NOMO-1 treated with DMSO at 0.1 percent for 48 hours (cell line): ENCODE results near the gene NBEAL2.

Experiments
- DNase-seq: peaks from one replicate; lab custom pipeline; 2025; ENCODE audit not compliant: unreplicated experiment; lab: John Stamatoyannopoulos, UW

The NBEAL2 gene

DNA sequence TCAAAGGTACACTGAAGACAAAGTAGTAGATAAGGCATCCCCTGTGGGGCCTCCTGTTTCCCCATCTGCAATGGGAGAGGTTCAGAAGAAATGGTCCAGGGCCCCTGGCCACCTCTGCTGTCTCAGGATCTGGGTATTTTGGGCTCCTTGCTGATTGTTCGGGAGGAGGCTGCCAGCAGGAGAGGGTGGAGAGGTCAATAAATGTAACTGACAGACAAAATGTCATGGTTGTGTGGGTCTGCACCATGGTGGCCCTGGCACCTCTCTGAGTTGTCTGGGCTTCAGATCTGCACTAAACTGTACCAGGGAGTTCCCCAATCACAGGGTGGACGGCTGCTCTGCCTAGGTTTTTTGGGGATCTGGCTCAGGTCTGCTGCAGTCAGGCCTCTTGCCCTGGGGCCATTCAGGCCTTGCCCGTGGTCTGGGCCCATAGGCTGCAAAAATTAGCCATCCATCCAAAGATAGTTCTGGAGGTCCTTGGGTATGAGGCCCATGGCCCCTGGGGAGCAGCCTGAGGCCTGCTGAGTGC lies 7.4 kb downstream of the NBEAL2 start:
- DNase-seq, result no peak

DNA sequence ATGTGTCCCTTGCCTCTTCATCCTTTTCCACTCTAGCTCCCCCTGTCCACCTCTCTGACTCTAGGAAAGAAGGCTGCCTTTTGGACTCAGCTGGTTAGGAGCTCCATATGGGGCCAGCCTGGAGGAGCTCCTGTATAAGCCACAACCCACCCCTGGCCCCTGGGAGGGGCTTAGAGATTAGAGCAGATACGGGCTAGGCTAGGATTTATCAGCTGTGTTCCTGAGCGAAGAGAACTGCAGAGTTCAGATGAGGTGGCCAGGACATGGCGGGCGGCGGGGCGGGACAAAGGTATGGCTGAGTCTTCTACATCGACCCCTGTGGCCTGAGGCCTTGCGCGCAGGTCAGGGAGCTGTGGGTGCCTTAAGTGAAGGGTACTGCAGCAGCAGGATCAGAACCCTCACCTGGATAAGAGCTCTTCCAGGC lies 7.9 kb downstream of the NBEAL2 start:
- no peak for DNase-seq

DNA sequence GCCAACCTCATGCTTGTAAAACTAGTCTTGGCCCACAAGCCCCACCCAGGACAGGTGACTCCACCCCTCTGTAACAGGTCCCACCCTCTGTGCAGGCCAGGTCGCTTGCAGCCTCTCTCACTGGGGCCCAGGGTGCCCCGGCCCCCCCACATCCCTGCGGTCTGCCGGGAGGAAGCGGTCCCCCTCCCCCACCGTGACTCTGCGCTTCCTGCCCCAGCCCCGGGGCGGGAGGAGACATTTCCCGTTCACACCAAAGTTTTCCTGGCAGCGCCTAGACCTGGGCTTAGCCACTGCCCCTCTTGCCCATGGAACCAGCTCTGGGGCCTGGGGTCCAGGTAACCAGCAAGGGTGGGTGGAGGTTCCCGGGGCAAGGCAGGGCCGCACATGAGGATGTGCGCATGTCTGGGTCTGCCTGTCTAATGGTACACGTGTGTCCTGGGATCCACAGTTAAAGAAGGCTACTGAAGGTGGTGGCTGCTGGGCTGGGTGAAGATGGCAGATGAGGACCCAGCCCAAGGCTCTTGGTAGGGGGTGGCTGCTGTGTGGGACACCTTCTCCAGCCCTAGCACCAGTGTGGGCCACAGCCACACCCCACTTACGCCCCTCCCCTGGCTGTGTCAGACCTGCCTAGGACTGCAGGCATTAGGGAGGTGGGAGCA lies 8.4 kb downstream of the NBEAL2 start:
- peak; percentile 82 for DNase-seq

DNA sequence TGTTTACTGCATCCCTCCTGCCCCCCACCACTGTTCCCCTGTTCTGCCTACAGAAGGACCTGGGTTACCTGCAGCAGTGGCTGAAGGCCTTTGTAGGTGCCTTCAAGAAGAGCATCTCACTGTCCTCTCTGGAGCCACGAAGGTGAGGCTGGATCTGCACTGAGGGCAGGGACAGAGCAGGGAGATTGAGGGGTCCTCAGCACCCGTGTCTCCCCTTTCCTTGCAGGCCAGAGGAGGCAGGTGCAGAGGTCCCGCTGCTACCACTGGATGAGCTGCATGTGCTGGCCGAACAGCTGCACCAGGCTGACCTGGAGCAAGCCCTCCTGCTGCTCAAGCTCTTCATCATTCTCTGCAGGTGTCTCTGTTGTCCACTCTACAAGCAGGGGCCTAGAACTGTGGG lies 9.2 kb downstream of the NBEAL2 start:
- DNase-seq, result no peak

DNA sequence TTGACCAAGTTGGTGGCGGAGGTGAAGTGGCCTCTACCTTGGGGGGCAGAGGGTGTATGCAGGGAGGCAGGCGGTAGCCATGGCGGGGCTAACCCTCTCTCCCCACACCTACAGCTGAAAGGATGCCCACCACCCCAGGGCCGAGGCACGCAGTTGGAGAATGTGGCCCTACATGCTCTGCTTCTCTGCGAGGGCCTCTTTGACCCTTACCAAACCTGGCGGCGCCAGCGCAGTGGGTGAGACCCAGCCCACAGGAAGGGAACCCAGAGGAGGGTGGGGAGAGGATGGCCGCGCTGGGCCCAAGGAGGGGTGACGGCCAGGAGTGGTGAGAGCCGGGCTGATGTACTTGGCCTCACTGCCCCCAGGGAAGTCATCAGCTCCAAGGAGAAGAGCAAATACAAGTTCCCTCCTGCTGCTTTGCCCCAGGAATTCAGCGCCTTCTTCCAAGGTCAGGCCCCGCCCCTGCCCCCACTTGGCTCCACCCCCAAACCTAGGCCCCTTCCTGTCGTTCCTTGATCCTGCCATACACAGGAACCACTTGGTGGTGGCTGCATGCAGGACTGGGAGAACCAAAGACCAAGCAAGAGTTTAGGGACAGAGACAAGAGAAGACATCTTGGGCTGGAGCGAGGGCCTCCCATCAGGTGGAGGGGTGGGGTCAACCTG lies 9.8 kb downstream of the NBEAL2 start:
- DNase-seq, result no peak

DNA sequence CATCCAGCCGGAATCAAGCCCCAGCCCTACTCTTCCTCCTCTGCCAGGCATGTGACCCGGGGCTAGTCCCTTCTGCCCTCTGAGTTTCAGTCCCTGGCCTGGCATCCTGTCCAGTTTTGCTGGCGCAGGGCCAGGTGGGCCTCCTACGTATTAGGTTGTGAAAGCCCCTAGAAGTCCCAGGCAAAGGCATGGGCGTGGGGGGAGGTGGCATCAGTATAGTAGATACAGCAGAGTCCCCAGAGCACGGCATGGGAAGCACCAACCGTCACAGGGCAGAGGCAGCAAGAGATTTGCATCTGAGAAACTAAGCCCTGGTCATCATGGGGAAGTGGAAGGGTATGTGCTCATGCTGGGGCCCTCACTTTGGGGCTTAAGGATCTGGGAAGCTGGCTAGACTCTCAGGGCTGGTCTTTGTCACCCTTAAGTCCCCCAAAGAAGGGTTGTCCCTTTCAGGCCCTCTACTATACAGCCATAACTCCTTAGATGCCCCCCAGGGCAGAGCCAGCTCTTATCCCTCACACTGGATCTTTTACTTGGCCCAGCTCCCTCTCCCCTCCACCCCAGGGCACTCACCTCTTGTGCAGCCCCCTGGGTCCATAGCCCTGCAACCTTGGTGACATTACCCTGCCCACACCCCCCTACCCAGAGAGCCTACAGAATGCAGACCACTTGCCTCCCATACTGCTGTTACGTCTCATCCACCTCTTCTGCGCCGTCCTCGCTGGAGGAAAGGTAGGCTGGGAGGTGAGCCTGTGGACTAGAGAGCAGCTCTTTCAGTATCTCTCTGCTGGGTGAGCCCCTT lies 11.3 kb downstream of the NBEAL2 start:
- DNase-seq, result peak; percentile 63

DNA sequence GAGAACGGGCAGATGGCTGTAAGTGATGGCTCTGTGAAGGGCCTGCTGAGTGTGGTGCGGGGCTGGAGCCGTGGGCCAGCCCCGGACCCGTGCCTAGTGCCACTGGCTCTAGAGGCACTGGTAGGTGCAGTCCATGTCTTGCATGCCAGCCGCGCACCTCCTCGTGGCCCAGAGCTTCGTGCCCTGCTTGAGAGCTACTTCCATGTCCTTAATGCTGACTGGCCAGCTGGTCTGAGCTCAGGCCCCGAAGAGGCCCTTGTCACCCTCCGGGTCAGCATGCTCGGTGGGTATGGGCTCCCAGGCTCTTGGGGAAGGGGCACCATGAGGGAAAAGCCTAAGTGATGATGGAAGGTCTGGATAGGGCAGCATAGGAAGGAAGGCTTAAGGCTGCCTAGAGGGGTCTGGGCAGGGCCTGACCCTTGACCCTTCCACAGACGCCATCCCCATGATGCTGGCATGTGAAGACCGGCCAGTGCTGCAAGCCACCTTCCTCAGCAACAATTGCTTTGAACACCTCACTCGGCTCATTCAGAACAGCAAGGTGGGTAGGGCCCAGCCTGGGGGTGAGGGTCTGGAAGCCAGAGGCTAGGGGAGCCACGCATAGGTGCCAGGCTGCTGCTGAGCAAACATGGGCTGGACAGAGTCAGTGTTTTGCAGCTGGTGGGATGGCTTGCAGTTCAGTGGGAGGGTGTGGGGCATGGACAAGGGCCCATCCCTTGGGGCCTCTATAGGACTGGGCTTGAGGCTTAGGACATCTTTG lies 12.1 kb downstream of the NBEAL2 start:
- DNase-seq, result no peak

DNA sequence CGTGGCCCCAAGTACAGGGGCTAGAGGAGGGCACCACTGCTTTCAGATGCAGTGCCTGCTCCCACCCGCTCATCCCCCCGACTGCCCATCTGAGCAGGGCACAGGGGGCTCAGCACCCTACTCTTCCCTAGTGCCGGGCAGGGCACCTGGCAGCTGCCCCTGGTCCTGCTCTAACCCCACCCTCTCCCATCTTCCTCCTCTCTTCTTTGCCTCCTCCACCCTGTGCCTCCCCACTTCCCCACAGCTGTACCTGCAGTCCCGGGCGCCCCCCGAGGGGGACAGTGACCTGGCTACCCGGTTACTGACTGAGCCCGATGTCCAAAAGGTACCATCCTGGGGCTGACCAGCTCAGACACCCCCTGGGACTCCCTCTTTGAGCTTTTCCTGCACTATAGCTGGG lies 12.8 kb downstream of the NBEAL2 start:
- DNase-seq, result no peak

DNA sequence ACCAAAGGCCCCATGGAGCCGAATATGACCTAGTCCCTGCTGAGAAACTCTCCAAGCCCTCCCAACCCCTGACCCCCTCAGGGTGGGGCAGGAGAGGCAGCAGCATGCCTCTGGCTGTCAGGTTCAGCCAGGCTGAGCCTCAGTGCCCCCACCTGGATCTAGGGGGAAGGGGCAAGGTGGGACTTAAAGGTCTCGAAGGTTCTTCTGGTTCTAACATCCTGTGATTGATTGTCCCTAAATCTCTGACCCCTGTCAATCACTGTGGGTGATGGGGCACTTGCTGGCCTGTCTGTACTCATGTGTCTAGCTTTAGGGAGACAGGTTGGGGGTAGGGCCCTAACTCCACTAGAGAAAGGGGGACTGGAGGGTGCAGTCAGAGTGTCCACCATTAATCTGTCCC lies 13.8 kb downstream of the NBEAL2 start:
- DNase-seq, result no peak

DNA sequence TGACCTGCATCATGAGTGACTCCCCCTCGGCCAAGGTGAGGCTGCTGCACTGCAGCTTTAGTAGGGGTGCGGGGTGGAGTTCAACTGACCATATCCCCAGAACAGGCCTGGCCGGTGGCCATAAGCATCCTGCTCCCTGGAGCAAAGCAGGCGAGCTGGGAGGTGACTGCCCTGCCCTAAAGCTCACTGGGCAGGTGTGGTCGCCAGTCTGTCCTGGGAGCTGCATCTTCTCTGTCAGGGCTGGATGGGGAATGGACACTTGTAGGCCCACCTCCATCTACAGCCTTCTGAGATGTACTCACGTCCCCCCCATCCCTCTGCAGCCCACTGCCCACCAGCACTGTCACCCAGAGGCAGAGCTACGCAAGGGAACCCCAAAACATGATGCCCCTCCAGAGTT lies 14.5 kb downstream of the NBEAL2 start:
- no peak for DNase-seq

DNA sequence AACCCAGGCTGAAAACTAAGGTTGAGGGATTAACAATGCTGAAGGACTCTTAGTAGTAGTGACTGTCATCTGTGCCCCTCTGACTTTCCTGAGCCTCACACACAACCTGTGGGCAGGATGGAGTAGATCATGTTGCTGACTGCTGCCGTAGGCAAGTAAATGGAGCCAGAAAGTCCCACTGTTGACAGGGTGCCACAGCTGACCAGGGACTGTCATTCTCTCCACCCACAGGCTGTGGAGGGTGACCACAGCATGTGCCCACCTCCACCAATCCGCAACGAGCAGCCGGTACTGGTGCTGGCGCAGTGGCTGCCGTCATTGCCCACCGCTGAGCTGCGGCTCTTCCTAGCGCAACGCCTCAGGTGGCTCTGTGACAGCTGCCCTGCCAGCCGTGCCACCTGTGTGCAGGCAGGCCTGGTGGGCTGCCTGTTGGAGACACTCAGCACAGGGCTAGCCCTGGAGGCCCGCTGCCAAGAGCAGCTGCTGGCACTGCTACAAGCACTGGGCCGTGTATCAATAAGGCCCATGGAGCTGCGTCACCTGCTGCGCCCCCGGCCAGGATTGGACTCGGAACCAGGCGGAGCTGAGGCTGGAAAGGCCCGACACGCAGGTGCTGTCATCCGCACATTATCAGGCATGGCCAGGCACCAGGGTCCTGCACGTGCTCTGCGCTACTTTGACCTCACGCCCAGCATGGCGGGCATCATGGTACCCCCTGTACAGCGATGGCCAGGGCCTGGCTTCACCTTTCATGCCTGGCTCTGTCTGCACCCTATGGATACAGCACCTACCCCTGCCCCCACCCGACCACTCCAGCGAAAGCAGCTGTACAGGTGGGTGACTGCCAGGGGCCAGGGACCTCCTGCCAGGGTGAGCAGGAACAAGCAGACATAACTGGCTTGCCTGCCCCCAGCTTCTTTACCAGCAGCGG lies 15.6 kb downstream of the NBEAL2 start:
- no peak for DNase-seq

DNA sequence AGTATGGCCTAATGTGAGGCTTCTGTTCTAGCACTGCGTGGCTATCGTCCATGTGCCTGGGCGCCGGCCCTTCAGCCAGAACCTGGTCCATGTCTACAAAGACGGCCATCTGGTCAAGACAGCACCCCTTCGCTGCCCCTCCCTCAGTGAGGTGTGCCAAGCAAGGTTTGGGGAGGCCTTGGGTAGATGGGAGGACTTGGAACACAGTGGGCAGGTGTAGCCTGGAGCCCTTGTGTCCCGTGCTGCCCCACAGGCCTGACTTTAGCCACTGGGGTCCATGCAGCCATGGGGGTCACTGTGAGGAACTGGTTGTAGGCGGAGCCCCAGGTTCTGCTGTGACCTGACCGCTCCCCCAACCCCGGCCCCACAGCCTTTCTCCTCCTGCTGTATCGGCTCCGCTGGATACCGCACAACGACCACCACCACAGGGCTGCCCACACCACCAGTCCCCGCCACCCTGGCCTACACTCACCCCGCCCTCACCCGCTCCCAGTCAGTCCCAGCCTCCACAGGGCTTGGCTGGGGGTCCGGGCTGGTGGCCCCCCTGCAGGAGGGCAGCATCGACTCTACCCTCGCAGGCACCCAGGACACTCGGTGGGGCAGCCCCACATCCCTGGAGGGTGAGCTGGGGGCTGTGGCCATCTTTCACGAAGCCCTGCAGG lies 16.6 kb downstream of the NBEAL2 start:
- no peak for DNase-seq

DNA sequence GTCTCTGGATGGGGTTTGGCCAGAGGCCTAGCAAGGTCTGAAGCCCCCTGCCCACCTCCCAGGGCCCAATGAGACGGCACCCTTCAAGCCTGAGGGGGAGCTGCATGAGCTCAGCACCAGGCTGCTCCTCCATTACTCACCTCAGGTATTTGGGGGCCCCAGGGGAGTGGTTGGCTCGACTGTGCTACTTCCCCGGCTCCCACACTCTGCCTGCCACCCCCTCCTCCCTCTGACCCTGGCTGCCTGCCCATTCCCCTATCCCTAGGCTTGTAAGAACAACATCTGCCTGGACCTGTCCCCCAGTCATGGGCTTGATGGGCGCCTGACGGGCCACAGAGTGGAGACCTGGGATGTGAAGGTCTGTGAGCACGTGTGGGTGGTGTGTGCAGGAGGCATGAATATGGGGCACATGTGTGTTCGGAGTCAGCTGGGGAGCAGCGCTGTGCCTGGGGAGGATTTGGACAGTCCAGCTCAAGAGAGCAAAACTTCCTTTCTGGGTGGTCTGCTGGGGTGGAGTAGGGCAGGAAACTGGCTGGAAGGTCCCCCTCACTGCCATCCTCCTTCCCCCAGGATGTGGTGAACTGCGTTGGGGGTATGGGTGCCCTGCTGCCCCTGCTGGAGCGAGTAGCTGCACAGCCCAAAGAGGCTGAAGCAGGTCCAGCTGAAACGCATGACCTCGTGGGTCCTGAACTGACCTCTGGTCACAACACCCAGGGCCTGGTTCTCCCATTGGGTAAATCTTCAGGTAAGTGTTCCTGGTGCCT lies 17.4 kb downstream of the NBEAL2 start:
- DNase-seq, result no peak

DNA sequence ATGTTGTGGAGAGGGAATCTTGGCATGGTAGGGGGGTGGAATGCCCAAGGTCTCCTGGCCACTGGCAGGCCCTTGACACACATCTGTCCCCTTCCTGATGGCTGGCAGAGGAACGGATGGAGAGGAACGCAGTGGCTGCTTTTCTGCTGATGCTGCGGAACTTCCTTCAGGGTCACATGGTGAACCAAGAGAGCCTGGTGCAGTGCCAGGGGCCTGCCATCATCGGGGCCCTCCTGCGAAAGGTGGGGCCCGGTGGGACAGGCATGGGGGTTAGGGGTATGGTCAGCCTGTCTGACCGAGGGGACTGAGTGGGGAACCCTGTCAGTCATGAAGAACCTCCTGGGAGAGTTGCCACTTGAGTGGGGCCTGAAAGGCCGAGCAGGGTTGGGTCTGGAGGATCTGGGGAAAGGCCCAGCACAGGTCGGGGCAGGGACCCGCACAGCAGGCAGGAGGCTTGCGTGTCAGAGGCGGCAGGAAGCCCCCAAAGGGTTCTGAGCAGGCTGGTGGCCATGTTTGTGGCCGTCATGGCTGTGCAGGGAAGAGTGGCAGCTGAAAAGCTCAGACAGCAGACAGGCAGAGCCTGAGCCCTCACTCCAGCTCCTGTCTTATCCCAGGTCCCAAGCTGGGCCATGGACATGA lies 18.1 kb downstream of the NBEAL2 start:
- DNase-seq, result no peak

DNA sequence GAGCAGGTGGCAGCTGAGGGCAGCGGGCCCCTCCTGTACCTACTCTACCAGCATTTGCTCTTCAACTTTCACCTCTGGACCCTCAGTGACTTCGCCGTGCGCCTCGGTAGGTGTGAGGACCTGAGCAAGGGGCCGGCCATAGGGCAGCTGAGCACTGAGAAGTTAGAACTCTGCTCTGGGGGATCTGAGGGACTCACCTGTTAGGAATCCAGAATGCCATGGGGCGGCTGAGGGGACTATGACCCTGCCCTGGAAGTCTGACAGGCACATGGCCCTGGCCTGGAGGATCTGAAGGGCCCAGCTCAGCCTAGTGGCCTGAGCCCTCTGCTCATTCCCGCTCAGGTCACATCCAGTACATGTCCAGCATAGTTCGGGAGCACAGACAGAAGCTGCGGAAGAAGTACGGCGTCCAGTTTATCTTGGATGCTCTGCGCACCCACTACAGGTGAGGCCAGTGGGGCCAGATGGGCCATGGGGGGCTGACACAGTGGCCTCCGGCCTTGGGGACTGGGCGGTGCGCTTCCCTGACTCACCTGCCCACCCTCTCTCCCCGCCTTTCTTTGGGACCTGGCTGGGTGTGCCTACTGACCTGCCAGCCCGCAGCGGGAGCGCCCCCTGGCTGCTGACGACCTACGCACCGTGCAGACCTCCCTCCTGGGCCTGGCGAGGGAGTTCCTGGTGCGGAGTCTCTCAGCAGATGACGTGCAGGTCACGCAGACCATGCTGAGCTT lies 18.8 kb downstream of the NBEAL2 start:
- DNase-seq, result peak; percentile 44

DNA sequence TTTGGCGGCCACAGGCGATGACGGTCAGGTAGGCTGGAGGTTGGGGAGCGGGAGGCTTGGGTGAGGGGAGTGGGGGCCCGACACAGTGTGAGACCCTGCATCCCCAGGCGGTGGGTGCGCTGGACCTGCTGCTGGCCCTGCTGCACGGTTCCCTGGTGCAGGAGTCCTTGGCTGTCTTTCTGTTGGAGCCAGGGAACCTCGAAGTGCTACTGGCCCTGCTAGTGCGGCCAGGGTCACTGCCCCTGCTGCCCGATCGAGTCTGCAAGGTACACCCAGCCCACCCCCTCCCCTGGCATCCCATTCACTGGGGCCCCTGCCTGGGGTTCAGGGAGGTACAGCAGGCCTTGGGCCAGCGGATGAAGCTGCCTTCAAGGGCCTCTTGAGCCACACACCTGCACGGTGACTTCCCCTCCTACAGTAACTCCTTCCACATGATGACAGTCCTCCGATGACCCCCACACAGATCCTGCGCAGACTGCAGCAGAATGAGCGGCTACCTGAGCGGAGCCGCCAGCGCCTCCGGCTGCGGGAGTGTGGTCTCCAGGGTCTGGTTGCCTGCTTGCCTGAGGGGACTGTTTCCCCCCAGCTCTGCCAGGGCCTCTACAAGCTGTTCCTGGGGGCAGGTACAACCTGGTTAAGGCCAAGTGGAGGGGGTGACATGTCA lies 19.5 kb downstream of the NBEAL2 start:
- DNase-seq, result no peak

DNA sequence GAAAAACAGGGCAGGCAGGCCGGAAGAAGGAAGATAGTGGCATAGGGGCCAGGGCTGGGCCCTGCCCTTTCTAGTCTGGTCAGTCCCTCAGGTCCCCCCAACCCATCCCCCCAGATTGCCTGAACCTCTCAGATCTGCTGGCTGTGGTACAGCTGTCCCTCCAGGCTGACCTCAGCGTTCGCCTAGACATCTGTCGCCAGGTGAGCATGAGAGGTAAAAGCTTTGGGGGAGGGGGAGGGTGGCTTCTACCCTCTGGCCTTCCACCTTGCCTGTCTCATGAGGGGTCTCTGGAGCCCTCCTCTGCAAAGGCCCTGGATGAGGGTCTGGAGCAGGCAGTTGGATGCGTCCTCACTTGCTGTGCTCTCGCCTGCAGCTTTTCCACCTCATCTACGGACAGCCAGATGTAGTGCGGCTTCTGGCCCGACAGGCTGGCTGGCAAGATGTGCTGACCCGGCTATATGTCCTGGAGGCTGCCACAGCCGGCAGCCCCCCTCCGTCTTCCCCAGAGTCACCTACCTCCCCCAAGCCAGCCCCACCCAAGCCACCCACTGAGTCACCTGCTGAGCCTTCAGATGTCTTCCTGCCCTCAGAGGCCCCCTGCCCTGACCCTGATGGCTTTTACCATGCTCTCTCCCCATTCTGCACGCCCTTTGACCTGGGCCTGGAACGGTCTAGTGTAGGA lies 20.2 kb downstream of the NBEAL2 start:
- no peak for DNase-seq
